ENCODE results near the gene NTNG1. TPM values are rescaled to one million over a fixed set of nuclear protein-coding genes. Genes with fewer than 3 reads are reported as not detected.

Gene NTNG1
- total RNA-seq, 3 donors from 2014 or later (not counting 1 experiment from before 2014, with no cell fraction given), result 0.58 TPM; not detected in 2

DNA sequence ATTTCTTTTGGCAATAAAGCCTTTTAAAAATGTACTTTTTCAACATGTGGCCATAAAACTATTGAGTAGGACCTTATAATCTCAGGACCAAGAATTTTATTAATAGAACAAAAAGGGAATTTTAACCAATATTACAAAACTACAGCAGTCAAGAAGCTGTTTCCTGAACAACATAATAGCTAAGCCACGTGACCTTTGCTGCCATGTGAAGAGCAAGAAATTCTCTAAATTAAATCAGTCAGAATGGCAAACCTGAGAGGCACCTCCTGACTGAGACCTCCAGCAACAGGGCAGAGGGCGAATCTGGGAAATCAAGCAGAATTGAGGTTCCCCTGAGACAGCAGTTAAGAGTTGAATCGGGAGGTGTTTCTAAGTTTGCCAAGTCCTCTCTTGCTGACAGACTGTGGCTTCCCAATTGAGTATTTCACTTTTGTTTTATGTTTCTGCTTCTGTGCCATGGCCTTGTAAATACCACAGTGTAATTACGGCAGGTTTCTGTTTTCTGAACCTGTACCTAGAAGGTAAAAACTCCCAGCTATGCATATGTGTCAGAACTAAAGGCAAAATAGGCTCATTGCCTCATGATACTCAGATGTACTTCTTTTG lies 358.4 kb downstream of the NTNG1 start:
- ATAC-seq (no peak), DNase-seq (no peak)
- intact Hi-C loops (cut with micrococcal nuclease), result no loop called here
- H3K27me3 ChIP-seq (ENCODE audit: control insufficient read depth, insufficient read depth, low read length), result no peaks in the 10 kb centered on the region
- peaks cover 0 to 8% of the 10 kb centered on the region in 2 donors for H3K27me3 Mint-ChIP-seq (ENCODE audit: low read depth in 2 of 2)
- no peak overlapping the region for H3K4me3 ChIP-seq (ENCODE audit: low read length)
- no peaks in the 10 kb centered on the region for H3K9me3 ChIP-seq (ENCODE audit: control insufficient read depth, insufficient read depth, low read length)
- WGBS (ENCODE audit: insufficient coverage), result 41% methylated on average over 4 of the region's 4 CpGs
- TF ChIP-seq, protein P1, sequence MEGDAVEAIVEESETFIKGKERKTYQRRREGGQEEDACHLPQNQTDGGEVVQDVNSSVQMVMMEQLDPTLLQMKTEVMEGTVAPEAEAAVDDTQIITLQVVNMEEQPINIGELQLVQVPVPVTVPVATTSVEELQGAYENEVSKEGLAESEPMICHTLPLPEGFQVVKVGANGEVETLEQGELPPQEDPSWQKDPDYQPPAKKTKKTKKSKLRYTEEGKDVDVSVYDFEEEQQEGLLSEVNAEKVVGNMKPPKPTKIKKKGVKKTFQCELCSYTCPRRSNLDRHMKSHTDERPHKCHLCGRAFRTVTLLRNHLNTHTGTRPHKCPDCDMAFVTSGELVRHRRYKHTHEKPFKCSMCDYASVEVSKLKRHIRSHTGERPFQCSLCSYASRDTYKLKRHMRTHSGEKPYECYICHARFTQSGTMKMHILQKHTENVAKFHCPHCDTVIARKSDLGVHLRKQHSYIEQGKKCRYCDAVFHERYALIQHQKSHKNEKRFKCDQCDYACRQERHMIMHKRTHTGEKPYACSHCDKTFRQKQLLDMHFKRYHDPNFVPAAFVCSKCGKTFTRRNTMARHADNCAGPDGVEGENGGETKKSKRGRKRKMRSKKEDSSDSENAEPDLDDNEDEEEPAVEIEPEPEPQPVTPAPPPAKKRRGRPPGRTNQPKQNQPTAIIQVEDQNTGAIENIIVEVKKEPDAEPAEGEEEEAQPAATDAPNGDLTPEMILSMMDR (IDR thresholded peaks at IDR 0.05), result no peak
- no peaks in the 10 kb centered on the region for H3K9me3 Mint-ChIP-seq
- no peaks in the 10 kb centered on the region for H3K36me3 Mint-ChIP-seq
- H3K27ac ChIP-seq (ENCODE audit: low read length), result no peak overlapping the region
- H3K36me3 ChIP-seq (ENCODE audit: control insufficient read depth, insufficient read depth, low read length), result no peaks in the 10 kb centered on the region
- H3K4me1 ChIP-seq (ENCODE audit: control insufficient read depth, insufficient read depth, low read length), result no peaks in the 10 kb centered on the region
- H3K4me1 Mint-ChIP-seq, result no peaks in the 10 kb centered on the region
- H3K27ac Mint-ChIP-seq, result no peak overlapping the region
- no peak overlapping the region for H3K4me3 Mint-ChIP-seq

DNA sequence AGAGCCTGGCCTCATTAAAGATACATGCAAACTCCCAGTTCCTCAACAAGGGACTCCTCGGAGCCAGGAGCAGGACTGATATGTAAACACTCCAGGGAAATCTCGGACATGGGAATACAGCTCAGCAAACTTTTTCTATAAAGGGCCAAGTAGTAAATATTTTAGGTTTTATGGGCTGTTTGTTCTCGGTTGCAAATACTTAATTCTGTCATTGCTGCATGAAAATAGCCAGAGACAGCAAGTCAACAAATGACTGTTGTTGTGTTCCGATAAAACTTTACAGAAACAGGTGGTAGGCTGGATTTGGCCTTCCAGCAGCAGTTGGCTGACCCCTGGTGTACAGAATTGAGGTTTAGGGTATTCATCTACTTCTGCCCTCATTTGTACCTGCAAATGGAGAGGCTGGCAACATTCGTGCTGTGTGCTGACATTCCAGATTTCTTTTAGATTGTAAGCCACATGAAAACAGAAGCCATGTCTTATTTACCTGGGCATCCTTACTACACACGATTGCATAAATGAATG lies 360.3 kb downstream of the NTNG1 start:
- no peaks in the 10 kb centered on the region for H3K9me3 Mint-ChIP-seq
- no peak for DNase-seq
- H3K4me1 Mint-ChIP-seq, result no peaks in the 10 kb centered on the region
- H3K27ac Mint-ChIP-seq, result no peak overlapping the region
- H3K36me3 Mint-ChIP-seq, result no peaks in the 10 kb centered on the region
- no peaks in the 10 kb centered on the region for H3K4me1 ChIP-seq (ENCODE audit: control insufficient read depth, insufficient read depth, low read length)
- no peak overlapping the region for H3K4me3 Mint-ChIP-seq
- H3K36me3 ChIP-seq (ENCODE audit: control insufficient read depth, insufficient read depth, low read length), result no peaks in the 10 kb centered on the region
- ATAC-seq, result no peak
- no peaks in the 10 kb centered on the region for H3K9me3 ChIP-seq (ENCODE audit: control insufficient read depth, insufficient read depth, low read length)
- no peak overlapping the region for H3K27ac ChIP-seq (ENCODE audit: low read length)
- 90% methylated on average over 6 of the region's 6 CpGs for WGBS (ENCODE audit: insufficient coverage)
- H3K27me3 Mint-ChIP-seq (ENCODE audit: low read depth in 2 of 2), result peaks cover 0 to 4% of the 10 kb centered on the region in 2 donors
- TF ChIP-seq, protein P1 (IDR thresholded peaks at IDR 0.05), result no peak
- intact Hi-C loops (cut with micrococcal nuclease), result no loop called here
- H3K27me3 ChIP-seq (ENCODE audit: control insufficient read depth, insufficient read depth, low read length), result no peaks in the 10 kb centered on the region
- H3K4me3 ChIP-seq (ENCODE audit: low read length), result no peak overlapping the region

- DNase-seq (no peak), ATAC-seq (no peak)
- H3K36me3 ChIP-seq (ENCODE audit: control insufficient read depth, insufficient read depth, low read length), result no peaks in the 10 kb centered on the region
- no peak overlapping the region for H3K4me3 ChIP-seq (ENCODE audit: low read length)
- no peaks in the 10 kb centered on the region for H3K27me3 ChIP-seq (ENCODE audit: control insufficient read depth, insufficient read depth, low read length)
- Mint-ChIP-seq H3K36me3 (no peaks in the 10 kb centered on the region), H3K4me1 (no peaks in the 10 kb centered on the region), H3K27me3 (ENCODE audit: low read depth in 2 of 2) (peaks cover 6 to 22% of the 10 kb centered on the region in 2 donors), H3K27ac (no peak overlapping the region), H3K4me3 (no peak overlapping the region), H3K9me3 (no peaks in the 10 kb centered on the region)
- no peaks in the 10 kb centered on the region for H3K9me3 ChIP-seq (ENCODE audit: control insufficient read depth, insufficient read depth, low read length)
- TF ChIP-seq, protein P1 (IDR thresholded peaks at IDR 0.05), result no peak
- no peak overlapping the region for H3K27ac ChIP-seq (ENCODE audit: low read length)
- 85% methylated on average over 4 of the region's 4 CpGs for WGBS (ENCODE audit: insufficient coverage)
- H3K4me1 ChIP-seq (ENCODE audit: control insufficient read depth, insufficient read depth, low read length), result no peaks in the 10 kb centered on the region
- intact Hi-C loops (cut with micrococcal nuclease), result no loop called here
Measured at GRCh38 chr1:107510347-107510746, 369.5 kb downstream of the NTNG1 start.

GRCh38 chr1:107512836-107513235 lies 372.0 kb downstream of the NTNG1 start:
- 63% methylated on average over 1 of the region's 2 CpGs for WGBS (ENCODE audit: insufficient coverage)
- Histone ChIP-seq H3K4me3 (ENCODE audit: low read length) (no peak overlapping the region), H3K4me1 (ENCODE audit: control insufficient read depth, insufficient read depth, low read length) (no peaks in the 10 kb centered on the region), H3K27me3 (ENCODE audit: control insufficient read depth, insufficient read depth, low read length) (no peaks in the 10 kb centered on the region), H3K9me3 (ENCODE audit: control insufficient read depth, insufficient read depth, low read length) (no peaks in the 10 kb centered on the region), H3K27ac (ENCODE audit: low read length) (no peak overlapping the region), H3K36me3 (ENCODE audit: control insufficient read depth, insufficient read depth, low read length) (no peaks in the 10 kb centered on the region)
- ATAC-seq (no peak), DNase-seq (no peak)
- no peak overlapping the region for H3K27ac Mint-ChIP-seq
- TF ChIP-seq, protein P1 (IDR thresholded peaks at IDR 0.05), result no peak
- intact Hi-C loops (cut with micrococcal nuclease), result no loop called here
- H3K27me3 Mint-ChIP-seq (ENCODE audit: low read depth in 2 of 2), result peaks cover 8 to 14% of the 10 kb centered on the region in 2 donors
- H3K4me1 Mint-ChIP-seq, result no peaks in the 10 kb centered on the region
- H3K9me3 Mint-ChIP-seq, result no peaks in the 10 kb centered on the region
- no peak overlapping the region for H3K4me3 Mint-ChIP-seq
- H3K36me3 Mint-ChIP-seq, result no peaks in the 10 kb centered on the region
